ENCODE measurements around the gene CD58.
"Not testable (repeated sequence)": the region's sequence is repeated elsewhere in the genome, so short reads cannot be mapped to it uniquely, and the experiment has no call there.

The CD58 gene

GRCh38 chr1:116591951-116592605, 21.3 kb upstream of the CD58 start:
- DNase-seq: not testable (repeated sequence)

DNA sequence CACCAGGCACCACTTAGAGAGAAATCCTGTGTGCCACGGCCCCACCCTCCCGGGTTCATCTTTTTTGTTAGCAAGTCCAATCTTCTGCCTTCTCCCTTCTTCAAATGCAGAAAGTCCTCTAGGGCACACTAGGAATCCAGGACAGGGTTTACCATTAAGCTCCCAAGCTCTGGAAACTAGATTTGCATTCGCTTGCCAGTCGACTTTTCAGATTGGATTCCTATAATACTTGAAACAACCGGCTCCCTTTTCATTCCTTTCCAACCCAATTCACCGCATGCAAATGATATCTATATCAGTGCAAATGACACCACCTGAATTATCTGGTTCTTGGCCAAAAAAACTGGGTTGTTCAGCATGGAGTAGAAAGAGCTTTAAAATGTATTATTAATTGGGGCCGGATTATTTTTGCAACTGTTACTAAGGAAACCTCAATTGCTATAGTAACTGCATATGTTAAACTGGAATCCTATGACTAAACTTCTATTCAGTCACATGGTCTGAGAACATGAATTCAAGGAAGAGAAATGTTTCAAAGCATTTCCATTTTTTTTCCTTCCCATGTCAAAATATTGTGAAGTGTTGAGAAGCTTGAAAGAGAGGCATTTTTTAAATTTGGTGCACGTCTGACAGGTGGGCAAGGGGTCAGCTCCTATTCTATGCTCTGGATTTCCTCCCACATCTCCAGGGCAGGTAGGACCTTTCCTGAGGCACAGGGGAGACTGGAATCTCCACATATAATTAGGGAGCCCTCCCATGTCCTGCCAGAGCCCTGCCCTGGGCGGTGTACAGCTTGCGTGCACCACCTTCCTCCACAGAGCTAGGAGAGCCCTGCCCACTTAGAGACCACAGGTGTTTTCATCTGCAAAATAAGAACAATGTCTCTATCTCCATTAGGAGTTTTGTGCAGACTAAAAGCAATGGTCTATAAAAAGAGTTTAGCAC, 20.5 kb upstream of the CD58 start:
- DNase-seq: not testable (repeated sequence)

DNA sequence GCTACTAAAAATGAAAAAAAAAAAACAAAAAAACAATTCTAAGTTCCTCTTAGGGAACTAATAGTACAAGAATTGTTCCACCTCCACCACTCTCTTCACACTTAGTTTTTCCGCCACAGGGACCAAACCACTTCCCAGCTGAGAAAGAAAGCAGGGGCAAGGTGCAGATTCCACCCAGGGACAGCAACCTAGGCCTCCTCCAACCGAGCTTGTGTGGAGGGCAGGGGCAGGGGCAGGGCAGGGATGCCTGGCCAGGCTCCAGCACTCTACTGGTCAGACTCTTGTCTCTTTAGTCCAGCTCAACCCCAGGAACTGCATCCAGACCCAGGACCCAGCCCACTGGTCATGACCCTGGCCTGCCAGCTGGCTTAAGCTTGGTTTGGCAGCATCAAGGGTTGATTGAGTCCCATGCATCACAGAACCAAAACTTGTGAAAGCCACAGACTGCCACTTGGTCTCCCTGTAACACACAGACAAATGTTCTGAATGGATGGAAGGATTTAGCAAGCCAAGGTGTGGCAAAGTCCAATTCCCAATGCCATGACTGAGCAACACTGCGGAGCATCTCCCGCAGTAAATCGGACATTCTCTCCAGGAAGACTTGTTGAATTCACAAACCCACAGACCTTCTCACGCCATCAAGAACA, 19.7 kb upstream of the CD58 start:
- DNase-seq: not testable (repeated sequence)

DNA sequence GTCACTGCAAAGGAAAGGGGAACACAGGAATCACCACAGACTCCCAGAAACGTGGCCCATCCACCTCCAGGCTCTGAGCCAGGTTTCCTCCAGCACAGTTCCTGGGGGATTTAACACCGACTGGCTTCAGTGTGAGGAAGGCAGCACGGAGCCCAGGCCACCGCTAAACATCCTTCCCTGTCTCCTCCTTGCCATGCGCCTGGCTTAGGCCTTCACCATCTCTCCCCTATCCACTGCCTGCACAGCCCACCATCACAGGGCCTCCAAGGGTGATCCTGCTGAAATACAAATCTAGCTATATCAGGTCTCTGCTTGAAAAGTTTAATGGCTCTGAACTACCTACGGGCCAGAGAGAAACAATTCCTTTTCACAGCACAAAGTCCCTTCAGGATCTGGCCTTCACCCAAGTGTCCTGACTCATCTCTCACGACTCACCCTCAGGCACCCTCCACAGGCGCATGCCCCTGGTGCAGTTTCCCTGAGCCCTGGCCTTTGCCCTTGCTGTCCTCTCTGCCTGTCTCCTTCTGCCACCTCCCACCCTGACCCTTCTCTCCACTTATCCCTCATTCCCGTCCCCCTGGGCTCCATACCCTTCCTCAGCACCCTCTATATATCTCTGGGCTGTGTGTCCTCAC, 18.4 kb upstream of the CD58 start:
- DNase-seq: not testable (repeated sequence)

DNA sequence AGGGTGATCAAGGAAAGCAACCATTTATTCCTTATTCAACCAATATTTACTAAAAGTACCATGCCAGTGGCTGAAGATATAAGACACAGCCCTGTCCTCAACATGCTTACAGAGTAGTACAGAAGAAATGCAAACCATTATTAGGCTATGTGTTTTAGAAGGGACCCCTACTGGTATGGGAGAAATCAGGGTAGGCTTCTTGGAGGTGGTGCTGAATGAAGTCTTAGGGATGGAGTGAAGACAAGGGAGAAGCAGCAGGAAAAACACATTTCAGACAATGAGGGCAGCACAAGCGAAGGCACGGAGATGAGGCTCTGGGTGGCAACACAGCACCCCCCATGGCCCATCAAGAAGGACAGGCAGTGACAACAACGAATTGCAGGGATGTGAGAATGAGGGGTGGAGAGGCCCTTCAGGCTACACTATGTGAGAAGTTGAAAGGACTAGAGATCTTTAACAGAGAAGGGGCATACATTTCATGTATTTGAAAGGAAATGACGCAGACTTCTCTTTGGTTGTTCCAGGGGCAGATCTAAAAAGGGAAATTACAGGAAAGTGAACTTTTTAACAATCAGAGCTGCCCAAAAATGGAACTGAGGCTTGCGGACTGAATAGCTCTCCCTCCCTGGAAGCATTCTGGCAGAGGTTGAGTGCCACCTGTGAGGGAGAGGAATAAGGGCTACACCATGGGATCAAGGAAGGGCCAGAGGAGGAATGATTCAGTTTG, 16.8 kb upstream of the CD58 start:
- DNase-seq: no peak

GRCh38 chr1:116586741-116587143, 15.9 kb upstream of the CD58 start:
- DNase-seq: no peak

- no peak for DNase-seq
Measured at GRCh38 chr1:116585886-116586285, 15.1 kb upstream of the CD58 start.

DNA sequence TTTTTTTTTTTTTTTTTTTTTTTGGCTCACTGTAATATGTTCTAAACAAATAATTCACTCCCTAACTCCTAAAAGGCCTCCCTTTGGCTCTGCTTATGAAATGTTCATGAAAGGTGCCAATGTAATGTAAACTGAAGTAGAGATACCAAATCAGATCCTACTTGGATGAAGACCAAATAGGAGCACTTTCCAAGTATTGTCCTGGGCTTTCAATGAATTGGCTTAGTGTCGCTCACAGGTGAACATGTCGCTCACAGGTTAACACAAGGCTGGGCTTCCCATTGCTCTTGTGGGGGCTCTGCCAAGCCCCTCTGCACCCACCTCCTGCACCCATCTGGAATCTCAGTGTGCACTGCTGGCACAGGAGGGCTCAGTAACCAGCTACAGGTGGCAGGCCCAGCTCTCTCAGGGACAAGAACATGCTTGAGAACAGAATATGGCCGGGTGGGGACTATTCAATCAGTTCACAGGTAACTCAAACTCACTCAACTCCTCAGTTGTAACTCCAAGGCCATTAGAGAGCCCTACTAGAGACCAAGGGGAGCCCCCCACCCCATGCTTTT, 10.6 kb upstream of the CD58 start:
- peak; percentile 35 for DNase-seq

GRCh38 chr1:116580446-116581322, 9.9 kb upstream of the CD58 start:
- no peak for DNase-seq

- DNase-seq: no peak
Measured at GRCh38 chr1:116579259-116579875, 8.5 kb upstream of the CD58 start.

GRCh38 chr1:116578581-116578980, 7.8 kb upstream of the CD58 start:
- DNase-seq: no peak

GRCh38 chr1:116577759-116578314, 7.0 kb upstream of the CD58 start:
- no peak for DNase-seq

DNA sequence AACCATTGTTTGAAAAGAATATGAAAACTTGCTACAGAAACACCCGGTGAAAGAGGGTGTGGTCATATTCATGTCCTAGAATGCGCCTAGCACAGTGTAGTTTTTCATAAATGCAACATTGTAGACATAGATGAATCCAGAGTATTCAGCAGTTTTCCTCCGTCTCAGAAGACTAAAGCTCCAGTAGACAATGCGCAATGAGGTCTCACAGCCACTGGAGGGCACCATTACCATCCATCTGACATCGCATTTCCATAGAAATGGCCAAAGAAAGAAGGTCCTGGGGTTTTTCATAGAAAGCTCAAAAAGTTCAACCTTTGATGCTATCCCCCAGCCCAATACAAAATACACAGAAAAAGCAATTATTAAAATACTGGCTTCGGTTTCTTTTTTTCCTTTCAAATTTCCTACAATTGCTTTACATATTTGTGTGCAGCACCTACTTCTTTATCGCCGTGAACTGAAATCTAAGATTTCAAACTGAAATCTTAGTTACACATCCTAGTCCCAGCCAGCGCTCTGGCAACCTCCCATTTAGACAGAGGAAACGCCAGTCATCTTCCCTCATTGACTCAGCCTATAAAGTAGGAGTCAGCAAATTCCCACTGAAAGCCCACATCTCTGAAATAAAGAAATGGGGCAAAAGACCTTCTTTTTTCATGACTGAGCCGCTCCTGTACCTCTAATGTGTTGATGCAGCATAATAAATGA, 3.9 kb upstream of the CD58 start:
- DNase-seq: peak; percentile 36

DNA sequence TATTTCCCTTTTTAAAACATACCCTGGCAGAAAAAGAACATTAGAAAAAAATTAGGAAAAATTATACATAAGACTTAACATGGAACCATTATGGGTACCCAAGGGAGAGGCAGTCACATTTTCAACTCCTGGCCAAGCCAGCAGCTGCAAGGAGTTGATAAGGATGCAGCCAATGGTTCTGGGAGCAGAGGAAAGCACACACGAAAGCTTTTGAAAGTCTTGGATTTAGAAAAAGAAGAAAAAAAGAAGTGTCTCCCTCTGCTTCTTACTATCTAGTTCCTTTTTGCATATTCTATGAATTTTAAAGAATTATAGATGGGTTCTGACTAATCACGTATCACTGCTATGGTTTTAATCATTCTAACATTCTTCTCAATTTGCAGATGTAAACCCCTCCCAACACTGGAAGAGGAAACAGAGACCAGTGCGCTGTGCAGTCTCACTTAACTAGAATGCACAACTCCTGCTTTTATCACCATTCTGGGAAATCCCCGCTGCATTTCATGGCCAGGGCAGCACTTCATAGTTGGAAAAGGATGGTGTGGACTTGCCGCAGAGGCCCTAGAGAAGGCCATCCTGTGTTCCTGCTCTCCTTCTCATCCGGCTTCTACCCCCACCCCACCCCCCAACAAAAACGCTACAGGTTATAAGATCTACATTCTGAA, 2.7 kb upstream of the CD58 start:
- no peak for DNase-seq

DNA sequence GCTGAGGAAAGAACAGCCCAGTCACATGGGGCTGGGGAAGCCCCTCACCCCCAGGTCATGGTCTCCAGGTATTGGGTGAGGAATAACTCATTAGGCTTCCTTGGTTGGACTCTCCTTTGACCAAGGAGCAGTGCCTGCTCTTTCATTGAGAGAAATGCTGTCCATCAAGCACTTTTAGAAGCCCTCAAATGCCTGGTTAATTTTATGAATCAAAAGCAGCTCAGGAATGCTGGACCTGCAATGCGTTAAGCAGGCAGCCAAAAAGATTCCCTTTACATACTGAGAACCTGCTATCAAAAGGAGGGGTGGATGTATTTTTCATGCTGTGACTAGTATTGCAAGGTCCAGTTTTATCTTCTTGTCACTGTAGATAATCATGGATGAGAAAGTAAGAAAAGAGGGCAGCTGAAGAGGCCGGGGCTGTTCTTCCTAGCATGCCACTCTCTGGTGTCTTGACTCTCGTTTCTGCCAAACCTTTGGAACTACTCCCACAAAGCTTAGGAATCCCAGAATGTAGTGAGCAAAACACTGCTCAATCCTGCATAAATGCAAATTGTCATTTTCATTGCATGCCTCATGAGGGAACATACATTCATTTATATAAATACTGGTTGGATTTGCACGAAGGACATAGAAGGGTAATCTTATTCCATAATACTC, 2.1 kb upstream of the CD58 start:
- DNase-seq: no peak

- no peak for DNase-seq
Measured at GRCh38 chr1:116572099-116572498, 1.3 kb upstream of the CD58 start.

DNA sequence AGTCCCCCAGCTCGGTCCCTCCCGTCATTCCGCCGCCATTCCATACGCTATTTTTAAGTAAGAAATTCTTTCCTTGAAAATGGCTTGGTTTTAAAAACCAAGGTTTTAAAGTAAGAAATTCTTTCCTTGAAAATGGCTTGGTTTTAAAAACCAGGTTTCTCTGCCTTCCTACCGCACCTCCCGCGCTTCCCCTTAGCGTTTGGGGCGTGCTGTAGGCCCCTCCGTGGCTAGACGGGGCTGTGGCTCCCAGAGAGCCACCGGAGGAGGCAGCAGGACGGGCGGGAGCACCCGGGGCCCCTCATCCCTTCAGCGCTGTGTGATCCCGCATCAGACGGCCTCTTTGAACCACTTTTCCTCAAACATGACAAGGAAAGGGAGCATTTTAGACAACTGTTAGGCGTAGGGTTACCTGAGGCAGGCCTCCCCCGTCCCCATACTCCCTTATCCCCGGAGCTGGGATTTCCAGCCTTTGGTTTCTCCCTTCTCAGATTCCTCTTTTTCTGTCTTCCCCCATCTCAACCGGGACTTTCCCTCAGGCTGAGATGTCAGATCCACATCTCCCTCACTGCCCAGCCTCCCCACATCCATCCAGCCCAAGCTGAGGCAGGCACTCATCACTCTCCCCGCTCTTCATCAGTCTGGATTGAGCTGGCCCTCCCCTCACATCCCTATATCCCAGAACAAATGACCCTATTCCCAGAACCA, 541 bp upstream of the CD58 start:
- DNase-seq: no peak
